Sigmoid colon (tissue), 7 donors: ENCODE data around the gene MYCT1. TPM values are rescaled to one million over a fixed set of nuclear protein-coding genes. Genes with fewer than 3 reads are reported as not detected.

Experiments used
- DNase-seq: peaks from one replicate; pipeline ENCODE4 v3.0.0-alpha.2; 2019
- H3K27ac ChIP-seq, 4 donors: fragments of 200-600 bp; sonication (generic); one replicate each; pipeline ENCODE4 v1.5.1; 2016 to 2019; ENCODE audit warnings: mild to moderate bottlenecking in 1 of 4
- H3K27me3 ChIP-seq, 3 donors: fragments of 200-600 bp; sonication (generic); one replicate each; pipeline ENCODE4 v1.5.1; 2019; ENCODE audit warnings: mild to moderate bottlenecking in 1 of 3
- H3K36me3 ChIP-seq, 4 donors: fragments of 200-600 bp; sonication (generic); one replicate each; pipeline ENCODE4 v1.5.1; 2016 to 2019
- H3K4me1 ChIP-seq, 4 donors: fragments of 200-600 bp; sonication (generic); one replicate each; pipeline ENCODE4 v1.5.1; 2017 to 2019
- H3K4me3 ChIP-seq, 4 donors: fragments of 200-600 bp; sonication (generic); one replicate each; pipeline ENCODE4 v1.5.1; 2017 to 2019; ENCODE audit warnings: mild to moderate bottlenecking in 2 of 4, moderate library complexity in 1 of 4
- H3K9me3 ChIP-seq, 4 donors: fragments of 200-600 bp in 3 of 4; sonication (generic) in 3 of 4; one replicate each; pipeline versions ENCODE4 v1.5.1 to v1.6.1; 2013 to 2019
- EP300 ChIP-seq, 4 donors: sonication (generic); formaldehyde crosslinking; IDR thresholded peaks; one replicate each; pipeline ENCODE4 v1.6.1; 2017; ENCODE audit warnings: antibody characterized with exemption in 4 of 4
- POLR2A ChIP-seq, 2 donors: fragments of 450-650 bp; IDR thresholded peaks; one replicate each; pipeline ENCODE4 v1.6.1; 2016; ENCODE audit warnings: antibody characterized with exemption in 2 of 2, mild to moderate bottlenecking in 2 of 2, moderate library complexity in 2 of 2
- POLR2AphosphoS5 ChIP-seq, 4 donors: sonication (generic); formaldehyde crosslinking; IDR thresholded peaks; one replicate each; pipeline ENCODE4 v1.6.1; 2017; ENCODE audit warnings: antibody characterized with exemption in 4 of 4
- WGBS, 2 donors: extraction: QIAGEN DNeasy Blood & Tissue Kit; methylation state at CpG; one replicate each; pipeline ENCODE4 v1.1.7; 2013; 5-methylcytosine and 5-hydroxymethylcytosine counted together
- intact Hi-C: fragments of 100-400 bp; cut with DNase I; formaldehyde crosslinking; loops from one replicate; pipeline ENCODE4 v1.15.1; 2023
- polyA plus RNA-seq, 3 donors: library from polyadenylated mRNA; stranded (reverse); fragments of 200-250 nt; gene quantifications; one replicate each; pipeline ENCODE4 v1.2.3, GENCODE V29; 2013
- total RNA-seq, 4 donors: library from RNA; depleted of rRNA; stranded (reverse); fragments of >200 nt; gene quantifications; one replicate each; pipeline ENCODE4 v1.1.0, GENCODE V29; 2016
- TF ChIP-seq, protein P1 (sequence below), 4 experiments: fragments of 450-650 bp in 3 of 4; fragments of 200-600 bp in 1 of 4; IDR thresholded peaks; one replicate each; pipeline ENCODE4 v1.5.1; 2016 to 2019; ENCODE audit warnings: antibody characterized with exemption in 4 of 4, mild to moderate bottlenecking in 3 of 4, moderate library complexity in 2 of 4
- donor health status: healthy with polysubstance abuse.
- donor health status: Bipolar disorder and iron deficiency.
- donor health status: healthy.

Gene MYCT1
- total and polyA plus RNA-seq, 7 donors: 0.46 to 9.7 (median 5.4) TPM

DNA sequence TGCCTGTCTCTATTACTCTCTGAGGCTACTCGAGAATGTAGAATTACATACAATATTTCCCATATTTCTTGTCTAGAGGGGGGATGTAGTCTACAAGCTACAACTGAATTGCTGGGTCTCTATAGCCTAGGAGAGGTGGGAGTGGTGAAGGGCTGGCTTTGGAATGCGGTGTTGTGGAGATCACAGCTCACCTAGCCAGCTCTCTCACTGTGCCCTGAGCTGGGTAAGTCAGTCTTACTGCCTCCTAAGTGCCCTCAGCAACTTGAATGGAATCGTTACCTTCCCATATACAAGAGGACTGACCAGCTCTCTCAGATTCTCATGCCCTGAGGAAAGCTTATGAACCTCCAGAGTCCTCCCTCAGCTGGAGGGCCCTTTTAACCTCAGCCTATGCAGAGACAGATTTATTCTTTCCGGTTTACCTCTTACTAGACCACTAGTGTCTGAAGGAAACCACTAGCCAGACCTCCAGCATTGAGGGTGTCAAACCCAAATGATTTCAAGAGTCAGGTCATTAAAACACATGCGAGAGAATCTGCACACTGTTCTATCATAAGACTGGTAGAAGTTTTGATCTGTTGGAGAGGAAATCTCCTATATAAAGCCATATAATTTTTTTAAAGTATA is 73.5 kb downstream of the MYCT1 start:
- Histone ChIP-seq H3K4me3 (no peak overlapping the region), H3K36me3 (no peaks in the 10 kb centered on the region), H3K27ac (no peak overlapping the region), H3K27me3 (no peaks in the 10 kb centered on the region), H3K9me3 (no peaks in the 10 kb centered on the region), H3K4me1 (no peaks in the 10 kb centered on the region)
- no peak for DNase-seq
- 64 to 78% methylated on average over 5 of the region's 5 CpGs for WGBS, 2 donors
- TF ChIP-seq, protein P1, sequence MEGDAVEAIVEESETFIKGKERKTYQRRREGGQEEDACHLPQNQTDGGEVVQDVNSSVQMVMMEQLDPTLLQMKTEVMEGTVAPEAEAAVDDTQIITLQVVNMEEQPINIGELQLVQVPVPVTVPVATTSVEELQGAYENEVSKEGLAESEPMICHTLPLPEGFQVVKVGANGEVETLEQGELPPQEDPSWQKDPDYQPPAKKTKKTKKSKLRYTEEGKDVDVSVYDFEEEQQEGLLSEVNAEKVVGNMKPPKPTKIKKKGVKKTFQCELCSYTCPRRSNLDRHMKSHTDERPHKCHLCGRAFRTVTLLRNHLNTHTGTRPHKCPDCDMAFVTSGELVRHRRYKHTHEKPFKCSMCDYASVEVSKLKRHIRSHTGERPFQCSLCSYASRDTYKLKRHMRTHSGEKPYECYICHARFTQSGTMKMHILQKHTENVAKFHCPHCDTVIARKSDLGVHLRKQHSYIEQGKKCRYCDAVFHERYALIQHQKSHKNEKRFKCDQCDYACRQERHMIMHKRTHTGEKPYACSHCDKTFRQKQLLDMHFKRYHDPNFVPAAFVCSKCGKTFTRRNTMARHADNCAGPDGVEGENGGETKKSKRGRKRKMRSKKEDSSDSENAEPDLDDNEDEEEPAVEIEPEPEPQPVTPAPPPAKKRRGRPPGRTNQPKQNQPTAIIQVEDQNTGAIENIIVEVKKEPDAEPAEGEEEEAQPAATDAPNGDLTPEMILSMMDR (IDR thresholded peaks at IDR 0.05): no peak
- TF ChIP-seq EP300 (IDR thresholded peaks at IDR 0.05) (no peak), POLR2AphosphoS5 (IDR thresholded peaks at IDR 0.05) (no peak), POLR2A (IDR thresholded peaks at IDR 0.05) (no peak)
- intact Hi-C loops: no loop called here

Other genes with a start within 250 kb of the MYCT1 start
- gene SYNE1, start 60.5 kb upstream of the MYCT1 start, total RNA-seq: 100 to 1,000 TPM in 3 of 4 donors, 10 to 100 TPM in 1; 86.4 to 203 (median 130) TPM
- 10 to 100 TPM in 2 of 3 donors, 1 to 10 TPM in 1; 7.2 to 27.4 (median 12.0) TPM for gene SYNE1, start 60.5 kb upstream of the MYCT1 start, polyA plus RNA-seq
- gene VIP, start 52.9 kb downstream of the MYCT1 start, total RNA-seq: 100 to 1,000 TPM in 1 of 4 donors, 10 to 100 TPM in 3; 36.4 to 156 (median 69.2) TPM
- gene VIP, start 52.9 kb downstream of the MYCT1 start, polyA plus RNA-seq: 10 to 100 TPM in 1 of 3 donors, not detected in 2; 18.8 TPM